MCF 10A (cell line): ENCODE results near the gene CIDEB. TPM values are rescaled to one million over a fixed set of nuclear protein-coding genes. Genes with fewer than 3 reads are reported as not detected.
A peak's percentile ranks its signal among the peaks of the same experiment; 100 is the strongest.

Experiments
- BruUV-seq: library from RNA; stranded (reverse); fragments of 400-500 nt; replicated peaks from 2 replicates; lab custom pipeline; 2021; lab: Mats Ljungman, UMichigan
- CTCF ChIA-PET: fragments of 300-600 bp; sonication (Branson Sonifier 250); formaldehyde crosslinking; extraction: SDS; loops from one replicate; lab custom pipeline; 2021; ENCODE audit warnings: antibody characterized with exemption, inconsistent platforms; lab: Yijun Ruan, JAX
- POLR2A ChIA-PET: fragments of 300-600, 350-650 bp; sonication (Branson Sonifier 250); formaldehyde crosslinking; extraction: SDS; loops from one replicate; lab custom pipeline; 2020; ENCODE audit warnings: antibody characterized with exemption, inconsistent platforms; lab: Yijun Ruan, JAX
- DNase-seq: peaks from one replicate; pipeline ENCODE4 v3.0.0-alpha.2; 2018; ENCODE audit not compliant: unreplicated experiment
- H3K27ac Mint-ChIP-seq: one replicate; pipeline ENCODE4 v1.8.0; 2022; ENCODE audit warnings: mild to moderate bottlenecking, low read depth, mixed read lengths; ENCODE audit not compliant: unreplicated experiment
- H3K27me3 Mint-ChIP-seq: one replicate; pipeline ENCODE4 v1.8.0; 2022; ENCODE audit warnings: mixed read lengths; ENCODE audit not compliant: insufficient read depth, unreplicated experiment
- H3K36me3 Mint-ChIP-seq: one replicate; pipeline ENCODE4 v1.8.0; 2022; ENCODE audit warnings: mild to moderate bottlenecking, moderate library complexity, mixed read lengths; ENCODE audit not compliant: insufficient read depth, unreplicated experiment
- H3K4me1 Mint-ChIP-seq: one replicate; pipeline ENCODE4 v1.8.0; 2022; ENCODE audit warnings: mixed read lengths; ENCODE audit not compliant: insufficient read depth, unreplicated experiment
- H3K4me3 Mint-ChIP-seq: one replicate; pipeline ENCODE4 v1.8.0; 2022; ENCODE audit warnings: mild to moderate bottlenecking, moderate library complexity, mixed read lengths; ENCODE audit not compliant: unreplicated experiment
- H3K9me3 Mint-ChIP-seq: one replicate; pipeline ENCODE4 v1.8.0; 2022; ENCODE audit warnings: mixed read lengths; ENCODE audit not compliant: unreplicated experiment
- CTCF ChIP-seq: fragments of 200-600 bp; IDR thresholded peaks from one replicate; pipeline ENCODE4 v1.8.0; 2022; ENCODE audit warnings: antibody characterized with exemption, mild to moderate bottlenecking; ENCODE audit not compliant: unreplicated experiment
- intact Hi-C: fragments of 100-400 bp; cut with micrococcal nuclease; formaldehyde crosslinking; loops from 2 replicates; pipeline ENCODE4 v1.14.1; 2022
- total RNA-seq: library from RNA; stranded (reverse); gene quantifications from 2 replicates; pipeline ENCODE4 v1.2.3, GENCODE V29; 2022

The CIDEB gene
- total RNA-seq, 1 experiment from 2014 or later: 1.3 TPM

- ChIA-PET CTCF (interaction anchor here (0.7 to 32.3 kb wide), 5 partner anchors 16 to 67 kb away, joined by 3 to 457 read pairs (median 23); partner anchors contain the start of genes CIDEB, DHRS1, NOP9 and TINF2), POLR2A (interaction anchor here (0.6 to 7.2 kb wide), 5 partner anchors 8 to 31 kb away, joined by 3 to 62 read pairs (median 4); partner anchors contain the start of genes DHRS1, NOP9 and TINF2)
- DNase-seq: no peak
- H3K4me3 Mint-ChIP-seq: no peak overlapping the region
- H3K27me3 Mint-ChIP-seq: no peaks in the 10 kb centered on the region
- H3K36me3 Mint-ChIP-seq: peaks cover 25% of the 10 kb centered on the region
- no peak for TF ChIP-seq CTCF
- BruUV-seq: no TSS peak
- intact Hi-C loops: no loop called here
- H3K27ac Mint-ChIP-seq: no peak overlapping the region
- H3K4me1 Mint-ChIP-seq: peaks cover 37% of the 10 kb centered on the region
- H3K9me3 Mint-ChIP-seq: no peaks in the 10 kb centered on the region
Measured at GRCh38 chr14:24266344-24267244, 41.2 kb downstream of the CIDEB start.

- POLR2A ChIA-PET: interaction anchor here (0.6 to 7.2 kb wide), 16 partner anchors 10 to 150 kb away, joined by 3 to 62 read pairs (median 4); partner anchors contain the start of genes CIDEB, DCAF11, DHRS1 and NOP9
- H3K27me3 Mint-ChIP-seq: no peaks in the 10 kb centered on the region
- TF ChIP-seq CTCF: no peak
- H3K27ac Mint-ChIP-seq: peak overlapping the region; percentile 83
- DNase-seq: peak; percentile 87
- no peak overlapping the region for H3K4me3 Mint-ChIP-seq
- intact Hi-C loops: no loop called here
- CTCF ChIA-PET: interaction anchor here (0.6 to 32.3 kb wide), 7 partner anchors 11 to 704 kb away, joined by 3 to 457 read pairs (median 5); partner anchors contain the start of genes CIDEB, DHRS1, NOP9 and TINF2
- no TSS peak for BruUV-seq
- no peaks in the 10 kb centered on the region for H3K9me3 Mint-ChIP-seq
- H3K36me3 Mint-ChIP-seq: peaks cover 25% of the 10 kb centered on the region
- peaks cover 48% of the 10 kb centered on the region for H3K4me1 Mint-ChIP-seq
Measured at GRCh38 chr14:24264298-24264697, 43.5 kb downstream of the CIDEB start.

- Mint-ChIP-seq H3K27me3 (no peaks in the 10 kb centered on the region), H3K9me3 (no peaks in the 10 kb centered on the region), H3K36me3 (peaks cover 25% of the 10 kb centered on the region), H3K4me1 (peaks cover 52% of the 10 kb centered on the region), H3K27ac (peak overlapping the region; percentile 83), H3K4me3 (peak overlapping the region; percentile 28)
- ChIA-PET CTCF (interaction anchor here (0.6 to 32.3 kb wide), 9 partner anchors 11 to 703 kb away, joined by 3 to 457 read pairs (median 4); partner anchors contain the start of genes CIDEB, DHRS1, LTB4R2 and NOP9), POLR2A (interaction anchor here (0.6 to 7.2 kb wide), 14 partner anchors 10 to 150 kb away, joined by 3 to 62 read pairs (median 5); partner anchors contain the start of genes DCAF11, DHRS1, NOP9 and NRL)
- intact Hi-C loops: no loop called here
- DNase-seq: no peak
- TF ChIP-seq CTCF: no peak
- no TSS peak for BruUV-seq
Measured at GRCh38 chr14:24263848-24264247, 43.9 kb downstream of the CIDEB start.
